ENCODE results near the gene ORM1. TPM values are rescaled to one million over a fixed set of nuclear protein-coding genes. Genes with fewer than 3 reads are reported as not detected.
"Not testable (repeated sequence)": the region's sequence is repeated elsewhere in the genome, so short reads cannot be mapped to it uniquely, and the experiment has no call there.

The ORM1 gene
- total RNA-seq, 1 experiment from 2014 or later = not detected

GRCh38 chr9:114323849-114324248 lies 951 bp downstream of the ORM1 start:
- POLR2A ChIA-PET (ENCODE audit: unreplicated experiment); H3K9me2 ChIP-seq (ENCODE audit: insufficient read depth); H2AFZ ChIP-seq; H3K4me3 ChIP-seq; CTCF ChIA-PET; H3F3A ChIP-seq (ENCODE audit: insufficient read depth, low read depth); H3K79me2 ChIP-seq (ENCODE audit: low read depth); DNase-seq; intact Hi-C loops (cut with micrococcal nuclease; ENCODE audit: unreplicated experiment); H3K4me1 ChIP-seq (replicated peaks; ENCODE audit: insufficient read depth); H3K27ac ChIP-seq; H4K20me1 ChIP-seq (ENCODE audit: insufficient read depth); H3K27me3 ChIP-seq (ENCODE audit: insufficient read depth, low read depth); H3K9me3 ChIP-seq (ENCODE audit: insufficient read depth, low read depth); H3K36me3 ChIP-seq (ENCODE audit: low read depth); BruUV-seq (replicated peaks); H3K4me2 ChIP-seq: not testable (repeated sequence)

GRCh38 chr9:114324492-114324891 lies 1.6 kb downstream of the ORM1 start:
- peaks cover 9% of the 10 kb centered on the region; the same call in 1 of the 2 replicates for H3K27me3 ChIP-seq (ENCODE audit: insufficient read depth, low read depth)
- no peaks in the 10 kb centered on the region for H3K36me3 ChIP-seq (ENCODE audit: low read depth)
- H3K9me3 ChIP-seq (ENCODE audit: insufficient read depth, low read depth) = no peaks in the 10 kb centered on the region
- no peaks in the 10 kb centered on the region for H3K79me2 ChIP-seq (ENCODE audit: low read depth)
- H3F3A ChIP-seq (ENCODE audit: insufficient read depth, low read depth) = no peaks in the 10 kb centered on the region
- no peaks in the 10 kb centered on the region for H3K9me2 ChIP-seq (ENCODE audit: insufficient read depth)
- no peak for DNase-seq
- H3K4me3 ChIP-seq = no peak overlapping the region
- intact Hi-C loops (cut with micrococcal nuclease; ENCODE audit: unreplicated experiment) = no loop called here
- no peak overlapping the region for H3K27ac ChIP-seq
- H4K20me1 ChIP-seq (ENCODE audit: insufficient read depth) = no peaks in the 10 kb centered on the region
- H3K4me2 ChIP-seq = no peak overlapping the region
- TF ChIP-seq CTCF (conservative IDR thresholded peaks at IDR 0.05) = no peak
- no peak for TF ChIP-seq EZH2 (IDR thresholded peaks at IDR 0.05; ENCODE audit: low read depth)
- ChIA-PET POLR2A (ENCODE audit: unreplicated experiment) (no interaction called here), CTCF (no interaction called here)
- H3K4me1 ChIP-seq (replicated peaks; ENCODE audit: insufficient read depth) = no peaks in the 10 kb centered on the region
- no peak overlapping the region for H2AFZ ChIP-seq
- BruUV-seq (replicated peaks) = no TSS peak

- H3K79me2 ChIP-seq (ENCODE audit: low read depth); H3K4me2 ChIP-seq; H3K36me3 ChIP-seq (ENCODE audit: low read depth); H3K4me3 ChIP-seq; H2AFZ ChIP-seq; H3K9me3 ChIP-seq (ENCODE audit: insufficient read depth, low read depth); H3K27me3 ChIP-seq (ENCODE audit: insufficient read depth, low read depth); H3K4me1 ChIP-seq (replicated peaks; ENCODE audit: insufficient read depth); H3F3A ChIP-seq (ENCODE audit: insufficient read depth, low read depth); H3K27ac ChIP-seq; CTCF ChIA-PET; intact Hi-C loops (cut with micrococcal nuclease; ENCODE audit: unreplicated experiment); BruUV-seq (replicated peaks); H3K9me2 ChIP-seq (ENCODE audit: insufficient read depth); POLR2A ChIA-PET (ENCODE audit: unreplicated experiment); H4K20me1 ChIP-seq (ENCODE audit: insufficient read depth); DNase-seq: not testable (repeated sequence)
Observed at GRCh38 chr9:114324965-114325364, 2.1 kb downstream of the ORM1 start.

- H3K4me2 ChIP-seq; CTCF ChIA-PET; intact Hi-C loops (cut with micrococcal nuclease; ENCODE audit: unreplicated experiment); H3K36me3 ChIP-seq (ENCODE audit: low read depth); H3K27ac ChIP-seq; H3K9me3 ChIP-seq (ENCODE audit: insufficient read depth, low read depth); DNase-seq; H3K9me2 ChIP-seq (ENCODE audit: insufficient read depth); H3K27me3 ChIP-seq (ENCODE audit: insufficient read depth, low read depth); H3K79me2 ChIP-seq (ENCODE audit: low read depth); H4K20me1 ChIP-seq (ENCODE audit: insufficient read depth); H2AFZ ChIP-seq; BruUV-seq (replicated peaks); H3F3A ChIP-seq (ENCODE audit: insufficient read depth, low read depth); H3K4me1 ChIP-seq (replicated peaks; ENCODE audit: insufficient read depth); H3K4me3 ChIP-seq: not testable (repeated sequence)
- POLR2A ChIA-PET (ENCODE audit: unreplicated experiment) = interaction anchor here (0.5 kb wide), 1 partner anchor 237 kb away, joined by 4 read pairs; no protein-coding TSS in a partner anchor
Observed at GRCh38 chr9:114325684-114326254, 2.9 kb downstream of the ORM1 start.

Data from PC-9 (cell line).